GM18520 (cell line): ENCODE results near the gene RNF220.

ENCODE experiments used
- ATAC-seq: cut with Tn5 transposase; IDR thresholded peaks from one replicate; pipeline ENCODE4 v1.9.1; 2021; ENCODE audit not compliant: unreplicated experiment

RNF220 gene

DNA sequence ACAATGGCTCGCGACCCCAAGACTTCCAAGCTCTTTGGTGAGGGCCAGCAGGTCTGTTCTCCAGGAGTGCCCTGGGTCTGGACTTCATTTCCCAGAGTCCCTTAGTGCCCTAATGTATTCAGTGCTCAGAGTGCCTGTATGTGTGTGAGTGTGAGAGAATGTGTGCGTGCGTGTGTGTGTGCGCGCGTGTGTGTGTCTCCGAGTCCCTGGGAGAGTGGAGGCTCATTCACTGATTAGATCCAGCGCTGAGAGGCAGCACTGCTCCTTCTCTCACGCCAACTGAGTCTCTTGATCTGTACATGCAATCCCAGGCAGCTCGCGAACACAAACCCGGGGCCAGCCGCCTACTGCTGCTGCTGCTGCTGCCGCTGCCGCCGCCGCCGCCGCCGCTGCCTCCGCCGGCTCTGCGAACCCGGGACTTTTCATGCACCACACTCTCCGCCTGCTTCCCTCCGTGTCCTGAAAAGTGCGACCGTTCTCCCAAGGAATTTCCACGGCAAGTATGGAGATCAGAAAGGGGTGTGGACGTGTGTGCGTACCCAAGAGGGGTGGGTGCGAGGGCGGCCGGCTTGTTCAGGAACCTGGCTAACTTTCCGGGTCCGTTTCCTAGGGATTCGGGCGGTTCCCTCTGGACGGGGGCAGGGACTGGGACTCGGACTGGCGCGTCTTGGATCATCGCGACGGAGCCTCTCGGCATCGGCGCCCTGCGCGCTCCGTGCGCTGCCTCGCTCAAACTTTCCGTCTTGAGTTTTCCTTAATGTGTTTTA, at the start of gene RNF220:
Gene RNF220, plus strand, starts transcription at position 225 of the 767 bp plus-strand sequence.
- no peak for ATAC-seq

DNA sequence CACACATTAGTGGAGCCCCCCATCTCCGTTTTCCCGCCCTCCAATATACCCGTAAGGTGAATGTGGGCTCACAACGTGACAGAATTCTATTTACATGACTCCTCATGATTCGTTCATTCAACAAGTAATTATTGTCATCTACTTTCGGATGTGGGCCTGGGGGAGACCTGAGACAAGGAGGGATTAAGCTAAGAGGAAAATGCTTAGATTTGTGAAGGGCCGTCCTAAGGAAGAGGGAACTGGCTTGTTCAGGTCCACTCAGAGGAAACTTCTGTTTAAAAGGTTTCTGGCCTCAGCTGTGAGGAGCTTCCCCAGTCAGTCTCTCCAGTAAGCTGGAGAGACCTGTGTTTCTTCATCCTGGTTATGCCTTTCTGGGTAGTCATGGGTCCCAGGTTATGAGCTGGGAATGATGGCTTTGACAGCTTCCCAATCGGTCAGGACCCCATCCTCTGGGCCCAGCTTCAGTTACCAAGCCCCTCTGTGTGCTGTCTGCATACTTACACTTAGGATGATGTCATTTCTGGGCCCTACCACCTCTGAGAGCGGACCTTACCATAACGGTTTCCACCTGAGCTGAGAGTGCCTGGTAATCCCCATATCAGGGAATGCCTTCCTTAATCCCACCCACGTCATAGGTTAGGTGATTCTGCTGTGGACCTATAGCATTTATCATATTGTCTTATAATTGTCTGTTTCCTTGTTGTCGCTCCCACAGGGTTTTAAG, 49.3 kb upstream of the RNF220 start:
- ATAC-seq: no peak

- no peak for ATAC-seq
These were observed 47.3 kb upstream of the RNF220 start for GRCh38 chr1:44357710-44358109.

GRCh38 chr1:44359234-44359935, 45.7 kb upstream of the RNF220 start:
- ATAC-seq: no peak

DNA sequence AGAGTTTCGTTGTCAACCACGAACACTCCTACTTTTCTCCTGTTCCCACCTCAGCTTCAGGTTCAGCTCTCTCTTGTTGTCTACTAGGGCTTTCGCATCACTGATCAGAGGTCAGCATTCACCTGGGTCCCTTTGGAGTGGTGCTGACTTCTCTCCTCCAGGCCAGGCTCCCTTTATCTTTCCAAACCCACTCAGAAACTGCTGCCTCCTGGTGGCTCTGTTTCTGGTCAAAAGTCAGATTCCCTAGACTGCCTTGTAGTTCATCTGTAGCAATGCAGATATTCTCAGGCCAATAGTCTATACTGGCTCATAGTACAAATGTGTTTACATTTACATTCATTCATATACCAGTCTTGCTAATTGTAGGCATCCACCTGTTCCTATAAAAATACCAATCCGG, 43.6 kb upstream of the RNF220 start:
- no peak for ATAC-seq

DNA sequence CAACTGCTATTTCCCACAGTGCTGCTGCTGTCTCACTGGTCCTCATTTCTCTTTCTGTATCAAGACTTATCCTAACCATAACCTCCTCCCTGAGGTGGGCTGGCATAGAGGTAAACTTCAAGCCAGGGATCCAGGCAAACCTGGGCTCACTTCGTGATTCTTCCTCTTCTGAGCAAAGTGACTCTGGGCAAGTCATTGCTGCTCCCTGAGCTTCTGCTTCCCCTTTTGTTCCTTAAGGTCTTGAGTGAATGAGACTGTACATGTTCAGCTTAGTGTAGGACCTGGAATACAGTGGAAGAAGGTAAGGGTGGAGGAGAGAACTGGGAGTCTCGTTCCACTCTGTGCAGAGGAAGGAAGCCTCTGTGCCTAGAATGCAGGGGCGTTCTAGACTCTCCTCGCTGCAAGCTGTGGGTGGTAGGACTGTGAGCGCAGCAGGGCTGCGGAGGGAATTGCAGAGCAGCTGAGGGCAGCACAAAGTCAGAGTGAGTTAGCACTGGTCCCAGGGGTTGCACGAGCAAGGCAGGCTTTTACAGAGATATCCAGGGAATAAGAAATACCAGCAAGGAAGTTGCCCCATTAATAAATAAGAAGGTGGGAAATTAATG, 38.6 kb upstream of the RNF220 start:
- no peak for ATAC-seq

DNA sequence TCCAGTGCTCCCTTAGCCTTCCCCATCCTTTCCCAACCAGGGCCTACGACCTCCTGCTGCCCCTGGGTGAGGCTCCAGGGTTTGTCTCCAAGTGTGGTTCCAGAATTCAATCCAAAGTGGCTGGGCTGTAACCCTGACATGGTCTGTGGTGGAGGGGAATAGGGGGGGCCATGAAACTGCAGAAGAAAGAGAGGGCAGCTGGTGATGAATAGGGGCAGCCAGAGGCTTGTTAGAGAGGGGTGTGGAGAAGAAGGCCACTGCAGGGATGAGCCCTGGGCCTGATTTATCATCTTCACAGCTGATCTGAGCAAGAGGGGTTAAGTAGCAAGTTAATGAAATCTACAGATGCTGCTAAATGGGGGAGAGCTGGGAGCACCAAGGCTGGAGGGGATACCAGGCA, 37.1 kb upstream of the RNF220 start:
- no peak for ATAC-seq

DNA sequence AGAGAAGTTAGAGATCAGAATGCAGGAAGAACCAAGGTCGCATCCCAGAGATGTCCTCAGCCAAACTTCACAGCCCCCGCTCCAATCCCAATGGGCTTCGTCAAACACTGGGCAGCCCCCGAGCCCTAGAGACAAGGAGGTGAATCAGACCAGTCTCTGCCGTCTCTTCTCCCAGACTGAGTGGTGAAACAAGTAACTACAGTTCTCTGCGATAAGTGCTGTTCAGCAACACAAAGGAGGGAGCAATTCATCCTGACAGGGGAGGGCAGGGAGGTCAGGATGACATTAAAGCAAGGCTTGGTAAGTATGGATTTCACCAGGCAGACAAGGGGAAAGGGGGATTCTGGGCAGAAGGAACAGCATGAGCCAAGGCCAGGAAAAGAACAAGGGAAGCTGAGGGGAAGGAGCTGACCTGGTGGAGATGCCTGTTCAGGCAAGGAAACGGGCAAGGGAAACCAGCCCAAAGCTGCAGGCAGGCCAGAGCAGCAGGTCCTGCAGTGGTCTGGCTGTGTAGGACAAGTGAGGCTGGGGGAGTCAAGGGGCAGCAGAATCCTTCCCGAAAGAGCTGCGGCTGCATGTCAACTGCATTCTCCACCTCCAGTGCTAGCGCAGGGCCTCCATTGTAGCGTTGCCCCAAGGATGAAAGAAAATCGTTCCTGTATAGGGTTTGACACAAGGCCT, 36.4 kb upstream of the RNF220 start:
- no peak for ATAC-seq

DNA sequence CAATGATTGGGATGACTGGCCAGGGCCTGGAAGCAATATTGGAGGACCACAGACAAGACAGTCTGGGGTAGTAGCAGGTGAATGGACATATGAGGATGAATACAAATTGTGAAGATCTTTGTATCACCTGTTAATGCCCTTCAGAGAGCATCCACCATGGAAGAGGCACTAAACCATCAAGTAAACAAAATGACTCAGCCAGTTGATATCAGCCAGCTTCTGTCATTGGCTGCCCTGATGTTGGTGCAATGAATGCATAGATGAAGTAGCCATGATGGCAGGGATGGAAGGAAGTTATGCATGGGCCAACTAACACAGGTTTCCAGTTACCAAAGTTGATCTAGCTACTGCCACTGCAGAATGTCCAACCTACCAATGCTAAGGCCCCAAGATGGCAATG, 33.8 kb upstream of the RNF220 start:
- no peak for ATAC-seq

DNA sequence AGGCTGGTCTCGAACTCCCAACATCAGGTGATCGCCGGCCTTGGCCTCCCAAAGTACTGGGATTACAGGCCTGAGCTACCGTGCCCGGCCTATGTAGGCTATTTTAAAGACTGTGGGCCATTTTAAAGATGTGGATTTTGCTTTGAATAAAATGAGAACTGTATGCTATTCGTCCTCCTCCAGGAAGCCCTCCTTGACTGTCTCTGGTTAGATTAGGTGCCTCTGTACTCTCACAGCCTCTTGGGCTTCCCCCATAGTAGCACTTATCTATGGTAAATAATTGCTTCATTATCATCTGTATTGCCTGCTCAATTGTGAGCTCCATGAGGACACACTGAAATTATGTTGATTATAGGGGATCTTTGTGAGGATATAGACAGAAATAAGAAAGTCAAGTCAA, 29.5 kb upstream of the RNF220 start:
- ATAC-seq: no peak

- no peak for ATAC-seq
These were observed 26.9 kb upstream of the RNF220 start for GRCh38 chr1:44377925-44378784.

DNA sequence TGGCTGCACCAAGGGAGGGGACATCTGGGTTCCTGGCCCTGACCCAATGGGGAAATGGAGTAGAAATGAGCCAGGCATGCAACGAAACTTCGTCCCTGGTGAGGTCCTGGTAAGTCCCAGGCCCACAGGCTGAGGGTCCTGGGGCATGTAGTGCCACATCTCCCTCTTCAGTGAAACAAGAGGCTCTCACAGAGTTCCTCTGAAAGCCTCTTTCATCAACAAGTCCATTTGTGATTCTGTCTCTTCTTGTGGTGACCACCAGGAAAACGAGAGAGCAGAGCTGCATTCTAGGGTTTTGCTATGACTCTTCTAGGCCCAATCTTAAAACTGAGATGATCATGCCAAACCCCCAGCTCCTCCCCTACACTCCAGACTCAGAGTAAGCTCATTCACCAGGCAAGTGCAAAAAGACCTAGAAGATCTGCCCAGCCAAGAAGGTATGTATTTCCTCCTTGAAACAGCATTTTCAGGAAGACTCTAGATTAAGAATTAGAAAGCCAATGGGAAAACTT, 24.3 kb upstream of the RNF220 start:
- ATAC-seq: no peak

DNA sequence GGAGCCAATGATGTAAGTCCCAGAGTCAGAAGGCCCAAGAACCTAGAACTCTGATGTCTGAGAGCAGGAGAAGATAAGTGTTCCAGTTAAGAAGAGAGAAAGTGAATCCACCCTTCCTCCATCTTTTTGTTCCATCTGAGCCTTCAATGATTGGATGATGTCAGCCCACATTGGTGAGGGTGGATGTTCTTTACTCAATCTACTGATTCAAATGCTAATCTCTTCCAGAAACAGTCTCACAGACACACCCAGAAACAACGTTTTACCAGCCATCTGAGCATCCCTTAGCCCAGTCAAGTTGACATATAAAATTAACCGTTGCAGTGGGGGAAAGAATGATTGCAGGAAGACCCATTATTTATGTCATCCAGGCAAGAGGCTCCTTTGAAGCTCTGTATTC, 16.5 kb upstream of the RNF220 start:
- ATAC-seq: no peak

GRCh38 chr1:44389437-44389836, 15.6 kb upstream of the RNF220 start:
- ATAC-seq: no peak

GRCh38 chr1:44390277-44390676, 14.8 kb upstream of the RNF220 start:
- ATAC-seq: no peak

DNA sequence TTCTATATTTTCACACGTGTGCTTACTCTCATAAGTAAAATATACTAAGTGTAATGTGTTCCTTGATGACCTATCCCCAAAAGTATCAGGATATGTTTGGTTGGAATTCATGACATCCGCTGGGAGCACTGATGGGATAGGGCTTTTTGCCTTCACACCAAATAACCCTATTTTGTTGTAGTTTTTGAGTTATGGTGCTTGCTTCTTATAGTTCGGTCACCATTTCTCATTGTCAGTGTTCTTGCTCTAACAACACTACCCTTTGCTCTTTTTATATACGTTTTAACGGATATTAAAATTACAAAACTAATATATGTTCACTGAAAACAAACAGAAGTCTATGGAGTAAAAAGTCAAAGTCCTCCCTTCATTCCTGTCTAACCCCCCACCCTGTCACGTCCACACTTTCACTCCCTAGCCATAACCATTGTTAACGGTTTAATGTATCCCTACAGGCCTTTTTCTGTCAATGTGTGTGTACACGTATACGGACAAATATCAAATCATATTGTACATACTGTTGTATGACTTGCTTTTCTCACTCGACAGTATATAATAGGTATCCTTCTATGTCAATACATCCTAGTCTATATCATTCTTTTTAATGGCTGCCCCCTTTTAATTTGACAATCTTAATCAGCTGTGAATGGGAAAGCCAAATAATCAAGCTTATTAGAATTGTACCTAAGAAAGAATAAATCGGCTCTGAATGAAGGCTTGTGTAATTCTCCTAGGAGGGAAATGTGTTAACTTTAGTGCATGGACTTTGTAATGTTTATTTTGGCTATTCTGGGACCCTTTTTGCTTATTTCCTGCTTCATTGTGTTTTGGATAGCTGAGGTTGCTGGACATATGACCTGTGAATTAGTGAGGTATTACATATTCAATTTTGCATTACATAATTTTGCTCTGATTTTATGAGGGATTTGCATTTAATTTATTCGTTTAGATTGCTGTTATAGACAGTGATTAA, 3.5 kb upstream of the RNF220 start:
- ATAC-seq: no peak

DNA sequence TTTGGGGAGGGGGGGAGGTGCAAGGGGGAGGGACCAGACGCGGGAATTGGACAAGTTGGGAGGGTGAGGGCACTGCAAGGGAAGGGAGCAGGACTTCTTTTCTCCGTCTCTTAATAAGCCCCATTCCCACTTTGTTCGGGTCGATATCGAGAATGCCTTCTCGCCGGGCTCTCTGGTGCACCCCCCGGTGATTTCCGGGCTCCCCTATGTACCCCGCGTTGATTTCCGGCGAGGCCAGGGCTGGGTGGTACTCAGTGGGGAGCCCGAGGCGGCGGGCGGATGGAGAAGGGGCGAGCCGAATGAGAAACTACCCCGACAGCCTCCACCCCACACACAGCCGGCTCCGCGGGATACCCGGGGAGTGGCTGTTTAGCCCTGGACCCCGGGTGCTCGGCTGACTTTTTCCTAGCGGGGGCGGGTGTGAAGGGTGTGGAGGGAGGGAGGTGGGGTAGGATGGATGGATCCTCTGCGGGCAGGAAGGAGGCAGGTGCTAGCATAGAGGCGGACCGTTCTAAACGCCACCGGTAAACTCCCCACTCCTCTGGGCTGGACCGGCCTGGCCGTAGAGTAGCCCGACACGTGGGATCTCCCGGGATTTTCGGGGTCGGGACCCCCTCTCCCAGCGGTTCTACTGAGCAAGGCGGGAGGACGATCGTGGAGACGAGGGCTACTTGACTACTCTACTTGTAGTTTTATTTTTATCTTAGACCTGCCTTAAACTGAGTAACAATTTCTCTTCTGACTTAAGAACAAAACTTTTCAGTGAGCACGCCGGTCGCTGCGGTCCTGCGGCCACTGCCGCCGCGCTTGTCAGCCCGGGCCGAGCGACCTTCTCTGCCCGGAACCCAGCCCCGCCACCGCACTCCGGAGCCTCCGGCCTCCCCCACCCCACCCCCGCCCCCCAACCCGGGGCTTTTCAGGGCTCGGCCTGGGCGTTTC, 1.0 kb downstream of the RNF220 start:
- ATAC-seq: no peak
